ENCODE measurements around the gene ABCC11. TPM values are rescaled to one million over a fixed set of nuclear protein-coding genes. Genes with fewer than 3 reads are reported as not detected.
A peak's percentile ranks its signal among the peaks of the same experiment; 100 is the strongest.

Gene ABCC11
- total RNA-seq, 1 experiment from 2014 or later = 0.61 TPM

DNA sequence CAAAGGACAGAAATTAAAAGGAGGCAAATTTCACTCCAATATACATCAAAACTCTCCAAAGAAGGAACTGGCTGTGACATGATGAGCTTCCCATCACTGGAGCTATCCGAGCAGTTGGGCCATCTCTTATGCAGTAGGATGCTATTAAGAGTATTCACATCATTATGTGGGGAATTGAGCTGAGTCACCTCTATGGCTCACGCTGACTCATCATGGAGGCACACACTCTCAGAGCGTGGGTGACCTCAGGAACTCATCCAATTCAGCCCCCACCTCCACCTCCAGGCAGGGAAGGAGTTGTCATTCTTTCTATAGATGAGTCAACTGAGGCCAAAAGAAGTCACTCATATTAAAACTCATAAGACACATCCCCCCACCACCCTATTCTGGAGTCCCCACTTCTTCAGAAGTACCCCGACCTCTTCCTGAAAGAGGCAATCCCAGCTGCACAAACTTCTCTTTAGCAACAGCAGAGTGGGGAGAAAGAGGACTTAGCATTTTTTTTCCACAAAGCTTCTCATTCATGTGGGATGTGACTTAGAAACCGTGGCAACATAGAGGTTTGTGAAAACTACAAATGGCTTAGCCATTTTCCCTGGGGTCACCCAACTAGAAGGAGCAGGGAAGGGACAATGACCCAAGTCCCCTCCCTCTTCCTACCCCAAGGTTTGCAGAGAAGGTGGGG is 124.1 kb downstream of the ABCC11 start:
- peak; percentile 77 for DNase-seq (ENCODE audit: low read depth)
- in situ Hi-C loops (cut with HindIII; ENCODE audit: low pct_unique_long_range_greater_than_20kb, low sequenced_read_pairs) = no loop called here

DNA sequence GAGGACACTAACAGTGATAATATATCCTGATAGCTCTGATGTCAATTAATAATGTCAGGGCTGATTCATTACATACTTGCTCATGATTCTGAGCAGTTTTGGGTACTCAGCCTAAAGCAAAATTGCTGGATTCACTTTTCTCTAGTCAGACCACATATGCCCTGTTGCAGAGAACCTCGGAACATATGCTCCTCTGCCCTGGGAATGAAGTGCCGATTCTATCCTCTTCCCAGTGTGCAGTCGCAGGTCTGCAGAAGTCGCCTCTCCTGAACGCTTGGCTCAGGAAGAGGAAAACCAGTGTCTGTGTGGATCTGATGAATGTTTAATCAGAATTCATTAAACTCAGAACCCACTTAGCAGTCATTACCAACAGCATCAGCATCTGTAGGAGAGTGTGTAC is 126.1 kb downstream of the ABCC11 start:
- in situ Hi-C loops (cut with HindIII; ENCODE audit: low pct_unique_long_range_greater_than_20kb, low sequenced_read_pairs) = no loop called here
- no peak for DNase-seq (ENCODE audit: low read depth)

DNA sequence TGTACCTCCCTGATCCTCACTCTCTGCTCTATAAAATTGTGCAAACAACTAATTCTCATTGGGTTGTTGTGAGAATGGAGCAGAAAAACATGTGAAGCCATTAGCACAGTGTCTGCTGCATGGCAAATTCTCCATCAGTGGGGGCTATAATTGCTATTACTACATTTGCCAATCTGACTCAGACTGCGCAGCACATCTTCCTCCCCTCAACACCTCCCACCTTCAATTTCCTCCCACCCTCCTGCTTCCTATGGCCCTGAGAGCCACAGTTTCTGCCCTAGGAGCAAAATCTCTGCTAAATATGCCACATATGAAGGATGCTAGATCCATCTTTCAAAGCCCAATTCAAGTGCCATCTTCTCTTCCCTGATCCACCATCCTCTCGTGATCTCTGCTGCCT is 128.5 kb downstream of the ABCC11 start:
- no peak for DNase-seq (ENCODE audit: low read depth)
- in situ Hi-C loops (cut with HindIII; ENCODE audit: low pct_unique_long_range_greater_than_20kb, low sequenced_read_pairs) = no loop called here

GRCh38 chr16:48117217-48118105 is 129.9 kb downstream of the ABCC11 start:
- in situ Hi-C loops (cut with HindIII; ENCODE audit: low pct_unique_long_range_greater_than_20kb, low sequenced_read_pairs) = no loop called here
- no peak for DNase-seq (ENCODE audit: low read depth)

Other genes with a start within 250 kb of the ABCC11 start
- not detected in 2 replicates for gene ABCC12, start 91.5 kb downstream of the ABCC11 start, total RNA-seq (2014; rRNA removed; shearing (Covaris generic); ENCODE audit: low replicate concordance)
- gene LONP2, start 3.2 kb downstream of the ABCC11 start, total RNA-seq (2014; rRNA removed; shearing (Covaris generic); ENCODE audit: low replicate concordance) = 27.9 and 28.7 TPM in 2 replicates
- 4.6 and 12.9 TPM in 2 replicates for gene SIAH1, start 137.9 kb upstream of the ABCC11 start, total RNA-seq (2014; rRNA removed; shearing (Covaris generic); ENCODE audit: low replicate concordance)

Measured in Caki2 (cell line).